PC-3 (cell line): Measurements from ENCODE around the gene PTGER2.

Source experiments
- EZH2 ChIP-seq: fragments of 300-600 bp; sonication (generic); IDR thresholded peaks from one replicate; pipeline ENCODE4 v1.6.1; 2017; ENCODE audit warnings: antibody characterized with exemption, mild to moderate bottlenecking, low read length; ENCODE audit not compliant: unreplicated experiment
- TF ChIP-seq, protein P1 (sequence below): fragments of 300-600 bp; sonication (generic); conservative IDR thresholded peaks from 2 replicates; pipeline ENCODE4 v1.5.1; 2017; ENCODE audit warnings: antibody characterized with exemption, low read depth, mild to moderate bottlenecking, low read length

DNA sequence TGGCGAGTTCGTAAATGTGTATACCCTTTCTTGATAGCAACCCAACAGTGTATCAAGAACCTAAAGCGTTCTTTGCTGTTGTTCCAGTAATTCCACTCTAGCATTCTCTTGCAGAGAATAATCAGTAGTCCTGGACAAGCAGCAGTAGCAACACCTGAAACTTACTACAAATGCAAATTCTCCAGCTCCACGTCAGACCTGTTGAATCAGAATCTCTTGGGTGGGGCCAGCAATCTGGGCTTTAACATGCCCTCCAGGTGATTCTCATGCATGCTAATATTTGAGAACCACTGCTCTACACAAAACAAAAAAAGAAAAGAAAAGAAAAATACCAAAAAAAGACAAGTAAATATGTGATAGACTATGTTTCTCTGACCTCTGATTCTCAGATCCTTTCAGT is 36.6 kb upstream of the PTGER2 start:
- TF ChIP-seq, protein P1, sequence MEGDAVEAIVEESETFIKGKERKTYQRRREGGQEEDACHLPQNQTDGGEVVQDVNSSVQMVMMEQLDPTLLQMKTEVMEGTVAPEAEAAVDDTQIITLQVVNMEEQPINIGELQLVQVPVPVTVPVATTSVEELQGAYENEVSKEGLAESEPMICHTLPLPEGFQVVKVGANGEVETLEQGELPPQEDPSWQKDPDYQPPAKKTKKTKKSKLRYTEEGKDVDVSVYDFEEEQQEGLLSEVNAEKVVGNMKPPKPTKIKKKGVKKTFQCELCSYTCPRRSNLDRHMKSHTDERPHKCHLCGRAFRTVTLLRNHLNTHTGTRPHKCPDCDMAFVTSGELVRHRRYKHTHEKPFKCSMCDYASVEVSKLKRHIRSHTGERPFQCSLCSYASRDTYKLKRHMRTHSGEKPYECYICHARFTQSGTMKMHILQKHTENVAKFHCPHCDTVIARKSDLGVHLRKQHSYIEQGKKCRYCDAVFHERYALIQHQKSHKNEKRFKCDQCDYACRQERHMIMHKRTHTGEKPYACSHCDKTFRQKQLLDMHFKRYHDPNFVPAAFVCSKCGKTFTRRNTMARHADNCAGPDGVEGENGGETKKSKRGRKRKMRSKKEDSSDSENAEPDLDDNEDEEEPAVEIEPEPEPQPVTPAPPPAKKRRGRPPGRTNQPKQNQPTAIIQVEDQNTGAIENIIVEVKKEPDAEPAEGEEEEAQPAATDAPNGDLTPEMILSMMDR = no peak
- TF ChIP-seq EZH2 = no peak
